ENCODE measurements around the gene RHBDD2.

GRCh38 chr7:75880242-75880641 is 1.4 kb downstream of the RHBDD2 start:
- TF ChIP-seq POLR2AphosphoS5 (IDR thresholded peaks at IDR 0.05) (no peak), POLR2A (IDR thresholded peaks at IDR 0.05) (no peak), EP300 (IDR thresholded peaks at IDR 0.05) (no peak)
- TF ChIP-seq, protein P1, sequence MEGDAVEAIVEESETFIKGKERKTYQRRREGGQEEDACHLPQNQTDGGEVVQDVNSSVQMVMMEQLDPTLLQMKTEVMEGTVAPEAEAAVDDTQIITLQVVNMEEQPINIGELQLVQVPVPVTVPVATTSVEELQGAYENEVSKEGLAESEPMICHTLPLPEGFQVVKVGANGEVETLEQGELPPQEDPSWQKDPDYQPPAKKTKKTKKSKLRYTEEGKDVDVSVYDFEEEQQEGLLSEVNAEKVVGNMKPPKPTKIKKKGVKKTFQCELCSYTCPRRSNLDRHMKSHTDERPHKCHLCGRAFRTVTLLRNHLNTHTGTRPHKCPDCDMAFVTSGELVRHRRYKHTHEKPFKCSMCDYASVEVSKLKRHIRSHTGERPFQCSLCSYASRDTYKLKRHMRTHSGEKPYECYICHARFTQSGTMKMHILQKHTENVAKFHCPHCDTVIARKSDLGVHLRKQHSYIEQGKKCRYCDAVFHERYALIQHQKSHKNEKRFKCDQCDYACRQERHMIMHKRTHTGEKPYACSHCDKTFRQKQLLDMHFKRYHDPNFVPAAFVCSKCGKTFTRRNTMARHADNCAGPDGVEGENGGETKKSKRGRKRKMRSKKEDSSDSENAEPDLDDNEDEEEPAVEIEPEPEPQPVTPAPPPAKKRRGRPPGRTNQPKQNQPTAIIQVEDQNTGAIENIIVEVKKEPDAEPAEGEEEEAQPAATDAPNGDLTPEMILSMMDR (IDR thresholded peaks at IDR 0.05) = no peak

Measured in sigmoid colon (tissue), 4 donors.